ENCODE data around the gene SPATA46. TPM values are rescaled to one million over a fixed set of nuclear protein-coding genes. Genes with fewer than 3 reads are reported as not detected.

The SPATA46 gene
- total and polyA plus RNA-seq, 11 donors, result not detected

DNA sequence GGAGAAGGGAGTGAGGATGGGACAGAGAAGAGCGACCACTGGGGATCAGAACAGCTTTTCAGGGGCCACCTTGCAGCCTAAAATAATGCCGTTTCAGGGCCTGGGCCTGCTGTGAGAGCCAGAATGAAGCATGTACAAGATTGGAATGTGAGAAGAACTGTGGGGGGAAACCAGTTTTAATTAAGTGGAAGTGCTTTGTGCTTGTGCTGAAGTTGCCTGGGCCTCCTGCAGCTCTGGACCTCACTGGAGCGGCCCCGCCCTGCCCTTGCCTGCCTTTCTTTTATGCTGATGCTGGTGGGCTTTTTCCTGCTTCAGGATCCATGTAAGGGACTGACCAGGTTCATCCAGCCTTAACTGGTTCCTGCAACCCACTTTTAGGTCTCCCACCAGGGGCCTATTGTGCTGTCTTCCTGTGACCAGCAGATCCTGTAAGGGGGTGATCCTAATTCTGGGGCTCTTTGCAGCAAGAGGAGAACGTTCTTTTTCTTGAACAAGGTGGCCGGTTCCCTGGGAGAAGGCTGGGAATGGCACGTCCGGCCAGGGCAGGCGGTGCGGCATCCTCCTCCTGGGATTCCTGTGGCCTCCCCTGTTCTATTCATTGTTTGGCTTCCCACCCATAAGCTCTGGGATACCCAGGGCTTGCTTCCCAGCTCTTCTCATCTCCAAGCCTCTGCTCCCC, 8.1 kb upstream of the SPATA46 start:
- ATAC-seq (no peak), DNase-seq (no peak)
- no peak for TF ChIP-seq POLR2A (IDR thresholded peaks at IDR 0.05)
- TF ChIP-seq, protein P1, sequence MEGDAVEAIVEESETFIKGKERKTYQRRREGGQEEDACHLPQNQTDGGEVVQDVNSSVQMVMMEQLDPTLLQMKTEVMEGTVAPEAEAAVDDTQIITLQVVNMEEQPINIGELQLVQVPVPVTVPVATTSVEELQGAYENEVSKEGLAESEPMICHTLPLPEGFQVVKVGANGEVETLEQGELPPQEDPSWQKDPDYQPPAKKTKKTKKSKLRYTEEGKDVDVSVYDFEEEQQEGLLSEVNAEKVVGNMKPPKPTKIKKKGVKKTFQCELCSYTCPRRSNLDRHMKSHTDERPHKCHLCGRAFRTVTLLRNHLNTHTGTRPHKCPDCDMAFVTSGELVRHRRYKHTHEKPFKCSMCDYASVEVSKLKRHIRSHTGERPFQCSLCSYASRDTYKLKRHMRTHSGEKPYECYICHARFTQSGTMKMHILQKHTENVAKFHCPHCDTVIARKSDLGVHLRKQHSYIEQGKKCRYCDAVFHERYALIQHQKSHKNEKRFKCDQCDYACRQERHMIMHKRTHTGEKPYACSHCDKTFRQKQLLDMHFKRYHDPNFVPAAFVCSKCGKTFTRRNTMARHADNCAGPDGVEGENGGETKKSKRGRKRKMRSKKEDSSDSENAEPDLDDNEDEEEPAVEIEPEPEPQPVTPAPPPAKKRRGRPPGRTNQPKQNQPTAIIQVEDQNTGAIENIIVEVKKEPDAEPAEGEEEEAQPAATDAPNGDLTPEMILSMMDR (IDR thresholded peaks at IDR 0.05), result no peak
- Histone ChIP-seq H3K9me3 (no peaks in the 10 kb centered on the region), H3K36me3 (peaks cover 0 to 6% (median 0%) of the 10 kb centered on the region in 9 donors), H3K27me3 (peaks cover 0 to 7% (median 0%) of the 10 kb centered on the region in 9 donors), H3K27ac (no peak overlapping the region), H3K4me1 (peaks cover 0 to 4% (median 0%) of the 10 kb centered on the region in 12 donors), H3K4me3 (no peak overlapping the region)
- 91 to 97% (median 96%) methylated on average over 10 of the region's 10 CpGs for WGBS, 4 donors
- intact Hi-C loops (cut with DNase I), result loop anchor here in 6 of 10 donors (5.0 to 10.0 kb wide), 5 partner anchors 97 to 327 kb away; no protein-coding TSS in a partner anchor

DNA sequence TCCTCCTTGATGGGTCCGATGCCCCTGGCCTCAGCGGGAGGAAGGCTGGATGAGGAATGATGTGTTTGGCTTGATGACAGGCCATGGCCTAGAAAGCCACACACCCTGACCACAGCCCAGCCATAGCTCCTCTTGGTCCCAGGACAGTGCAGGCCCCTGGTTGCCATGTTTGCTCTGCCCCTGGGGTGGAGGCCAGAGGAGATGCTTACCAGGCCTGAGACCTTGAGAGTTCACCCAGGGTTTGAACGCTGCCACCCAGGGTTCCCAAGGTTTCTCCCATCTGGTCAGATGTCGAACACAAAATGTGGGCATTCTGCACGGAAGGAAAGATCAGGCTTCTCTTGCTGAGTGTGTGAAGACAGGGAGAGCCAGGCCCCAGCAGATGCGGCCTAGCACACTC, 7.5 kb upstream of the SPATA46 start:
- Histone ChIP-seq H3K36me3 (peaks cover 0 to 6% (median 0%) of the 10 kb centered on the region in 9 donors), H3K4me3 (no peak overlapping the region), H3K27me3 (peaks cover 0 to 7% (median 0%) of the 10 kb centered on the region in 9 donors), H3K27ac (no peak overlapping the region), H3K9me3 (no peaks in the 10 kb centered on the region), H3K4me1 (peaks cover 0 to 4% (median 0%) of the 10 kb centered on the region in 12 donors)
- ATAC-seq (no peak), DNase-seq (no peak)
- TF ChIP-seq, protein P1 (IDR thresholded peaks at IDR 0.05), result no peak
- TF ChIP-seq POLR2A (IDR thresholded peaks at IDR 0.05), result no peak
- WGBS, 4 donors, result 87 to 96% (median 95%) methylated on average over 6 of the region's 6 CpGs
- intact Hi-C loops (cut with DNase I), result loop anchor here in 3 of 10 donors (10.0 kb wide), 3 partner anchors 99 to 149 kb away; no protein-coding TSS in a partner anchor

DNA sequence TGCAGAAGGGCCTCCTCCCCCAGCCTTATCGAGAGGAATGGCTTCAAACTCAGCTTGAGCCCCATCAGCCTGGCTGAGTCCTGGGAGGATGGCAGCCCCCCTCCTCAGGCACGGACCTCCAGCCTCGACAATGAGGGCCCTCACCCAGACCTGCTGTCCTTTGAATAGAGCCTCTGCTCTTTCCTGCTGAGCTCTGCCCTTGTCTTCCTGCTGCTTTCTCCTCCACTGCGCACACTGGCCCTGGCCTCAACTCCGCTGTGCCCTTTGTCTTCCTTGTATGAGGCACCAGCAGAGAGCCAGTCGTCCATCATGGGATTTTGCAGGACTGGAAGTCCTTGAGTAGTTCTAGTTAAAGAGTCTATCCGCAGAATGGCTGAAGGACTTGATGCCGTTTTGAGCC, 6.9 kb upstream of the SPATA46 start:
- Histone ChIP-seq H3K9me3 (no peaks in the 10 kb centered on the region), H3K36me3 (peaks cover 0 to 6% (median 0%) of the 10 kb centered on the region in 9 donors), H3K27ac (no peak overlapping the region), H3K27me3 (peaks cover 0 to 4% (median 0%) of the 10 kb centered on the region in 9 donors), H3K4me1 (peaks cover 0 to 4% (median 0%) of the 10 kb centered on the region in 12 donors), H3K4me3 (no peak overlapping the region)
- no peak for ATAC-seq
- no peak for TF ChIP-seq POLR2A (IDR thresholded peaks at IDR 0.05)
- TF ChIP-seq, protein P1 (IDR thresholded peaks at IDR 0.05), result no peak
- no peak for DNase-seq
- WGBS, 4 donors, result 87 to 93% (median 92%) methylated on average over 8 of the region's 8 CpGs
- intact Hi-C loops (cut with DNase I), result loop anchor here in 3 of 10 donors (10.0 kb wide), 3 partner anchors 99 to 149 kb away; no protein-coding TSS in a partner anchor

DNA sequence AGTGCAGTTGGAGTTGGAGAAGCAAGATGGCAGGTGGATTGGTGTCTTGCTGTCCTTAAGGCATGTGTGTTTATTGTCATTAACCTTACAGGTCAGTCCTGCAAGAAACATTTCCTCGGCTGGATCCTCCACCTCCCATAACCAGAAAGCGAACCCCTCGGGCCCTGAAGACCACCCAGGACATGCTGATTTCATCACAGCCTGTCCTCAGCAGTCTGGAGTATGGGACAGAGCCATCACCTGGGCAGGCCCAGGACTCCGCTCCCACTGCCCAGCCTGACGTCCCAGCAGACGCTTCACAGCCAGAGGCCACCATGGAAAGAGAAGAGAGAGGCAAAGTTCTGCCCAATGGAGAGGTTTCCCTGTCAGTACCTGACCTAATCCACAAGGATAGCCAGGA, 6.4 kb upstream of the SPATA46 start:
- Histone ChIP-seq H3K4me1 (peaks cover 0 to 2% (median 0%) of the 10 kb centered on the region in 12 donors), H3K27me3 (no peaks in the 10 kb centered on the region), H3K36me3 (peaks cover 0 to 6% (median 0%) of the 10 kb centered on the region in 9 donors), H3K9me3 (no peaks in the 10 kb centered on the region), H3K4me3 (no peak overlapping the region), H3K27ac (no peak overlapping the region)
- ATAC-seq (no peak), DNase-seq (no peak)
- WGBS, 4 donors, result 89 to 95% (median 95%) methylated on average over 6 of the region's 6 CpGs
- TF ChIP-seq, protein P1 (IDR thresholded peaks at IDR 0.05), result no peak
- TF ChIP-seq POLR2A (IDR thresholded peaks at IDR 0.05), result no peak
- intact Hi-C loops (cut with DNase I), result loop anchor here in 3 of 10 donors (10.0 kb wide), 3 partner anchors 98 to 148 kb away; no protein-coding TSS in a partner anchor
